HG02870 (cell line): ENCODE results near the gene DDX1.
"Not testable (repeated sequence)": the region's sequence is repeated elsewhere in the genome, so short reads cannot be mapped to it uniquely, and the experiment has no call there.

Experiments
- ATAC-seq: cut with Tn5 transposase; IDR thresholded peaks from one replicate; pipeline ENCODE4 v1.9.1; 2021; ENCODE audit warnings: mild to moderate bottlenecking, moderate library complexity; ENCODE audit not compliant: unreplicated experiment

Gene DDX1

DNA sequence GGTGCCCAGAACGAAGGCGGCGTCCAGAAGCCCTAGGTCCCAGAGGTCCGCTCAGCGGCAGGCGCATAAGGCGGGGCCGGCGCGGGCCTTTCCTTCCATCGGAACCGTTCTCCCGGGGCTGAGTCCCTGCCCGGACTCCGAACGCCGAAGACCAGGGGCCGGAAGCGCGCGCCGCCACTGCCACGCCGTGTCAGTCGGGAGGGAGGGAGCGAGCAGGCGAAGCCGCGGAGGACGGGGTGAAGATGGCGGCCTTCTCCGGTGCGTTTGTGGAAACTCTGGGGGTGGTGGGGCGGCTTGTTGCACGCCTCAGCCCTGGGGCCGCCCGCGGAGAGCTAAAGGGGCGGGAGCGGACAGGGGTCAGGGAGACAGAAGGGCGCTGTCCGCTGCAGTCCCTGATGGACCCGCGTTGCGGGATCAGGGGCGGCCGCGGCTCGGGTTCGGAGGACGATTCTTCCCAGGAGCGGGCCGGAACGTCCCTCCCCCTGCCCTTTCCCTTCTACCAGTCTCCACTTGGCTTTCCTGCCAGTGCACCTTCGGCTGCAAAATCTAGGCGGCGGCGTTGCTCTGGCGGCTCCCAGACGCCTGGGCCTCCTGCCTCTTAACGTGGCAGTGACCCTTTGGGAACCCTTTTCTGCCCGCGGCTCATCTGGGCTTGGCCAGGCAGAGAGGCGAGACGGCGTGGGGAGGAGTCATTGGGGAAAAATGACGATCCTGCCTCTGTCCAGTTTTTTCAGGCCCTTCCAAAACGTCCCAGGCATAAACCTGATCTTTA lies at the start of gene DDX1:
Gene DDX1 (plus strand): TSS at position 177 of the 772 bp plus-strand sequence. CDS start 66 bp downstream, at position 243.
- ATAC-seq, result peak; percentile 87

GRCh38 chr2:15542269-15542668 lies 49.4 kb upstream of the DDX1 start:
- ATAC-seq, result not testable (repeated sequence)

DNA sequence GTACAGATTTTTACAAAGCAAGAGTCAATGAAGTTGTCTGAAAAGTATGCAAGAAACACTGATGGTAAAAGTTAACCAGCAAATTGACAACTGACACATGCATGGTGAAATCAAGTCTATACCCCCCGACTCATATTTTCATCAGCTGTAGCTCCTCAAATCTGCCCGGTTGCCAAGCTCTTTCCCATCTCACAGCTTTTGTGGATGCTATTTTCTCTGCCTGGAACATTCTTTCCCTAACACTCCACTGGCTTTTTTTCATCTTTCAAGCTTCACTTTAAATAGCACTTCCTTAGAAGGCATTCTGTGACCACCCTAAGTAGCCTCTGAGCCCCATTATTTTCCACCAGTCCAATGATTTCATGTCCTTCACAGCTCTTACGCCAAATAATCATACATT lies 48.6 kb upstream of the DDX1 start:
- ATAC-seq, result no peak

GRCh38 chr2:15543541-15543940 lies 48.1 kb upstream of the DDX1 start:
- no peak for ATAC-seq

- ATAC-seq, result no peak
Measured at GRCh38 chr2:15544227-15544626, 47.4 kb upstream of the DDX1 start.

DNA sequence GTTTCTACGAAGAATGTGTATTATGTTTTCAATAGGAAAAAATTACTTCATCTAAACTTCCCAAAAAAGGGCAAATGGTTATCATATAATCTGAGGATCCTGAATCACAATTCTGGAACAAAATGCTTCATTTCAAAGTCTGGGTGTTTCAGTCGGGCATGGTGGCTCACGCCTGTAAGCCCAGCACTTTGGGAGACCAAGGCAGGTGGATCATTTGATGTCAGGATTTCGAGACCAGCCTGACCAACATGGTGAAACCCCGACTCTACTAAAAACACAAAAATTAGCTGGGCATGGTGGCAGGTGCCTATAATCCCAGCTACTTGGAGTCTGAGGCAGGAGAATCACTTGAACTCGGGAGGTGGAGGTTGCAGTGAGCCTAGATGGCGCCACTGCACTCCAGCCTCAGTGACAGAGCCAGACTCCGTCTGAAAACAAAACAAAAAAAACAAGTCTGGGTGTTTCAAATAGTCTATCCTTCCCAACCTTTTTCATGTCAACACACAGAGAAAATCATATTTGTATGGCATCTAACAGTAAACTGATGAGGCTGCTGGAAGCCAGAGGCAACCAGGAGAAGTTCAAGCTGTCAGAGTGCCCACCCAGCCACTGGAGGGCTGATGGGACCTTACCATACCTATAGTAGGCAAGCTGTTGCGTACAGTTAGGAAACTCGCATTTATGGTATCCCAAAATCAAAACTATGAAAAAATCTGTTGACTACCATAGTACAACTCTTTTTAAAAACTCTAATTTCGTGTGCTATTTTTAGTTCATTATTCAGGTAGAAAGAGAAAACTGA lies 45.2 kb upstream of the DDX1 start:
- ATAC-seq, result no peak

DNA sequence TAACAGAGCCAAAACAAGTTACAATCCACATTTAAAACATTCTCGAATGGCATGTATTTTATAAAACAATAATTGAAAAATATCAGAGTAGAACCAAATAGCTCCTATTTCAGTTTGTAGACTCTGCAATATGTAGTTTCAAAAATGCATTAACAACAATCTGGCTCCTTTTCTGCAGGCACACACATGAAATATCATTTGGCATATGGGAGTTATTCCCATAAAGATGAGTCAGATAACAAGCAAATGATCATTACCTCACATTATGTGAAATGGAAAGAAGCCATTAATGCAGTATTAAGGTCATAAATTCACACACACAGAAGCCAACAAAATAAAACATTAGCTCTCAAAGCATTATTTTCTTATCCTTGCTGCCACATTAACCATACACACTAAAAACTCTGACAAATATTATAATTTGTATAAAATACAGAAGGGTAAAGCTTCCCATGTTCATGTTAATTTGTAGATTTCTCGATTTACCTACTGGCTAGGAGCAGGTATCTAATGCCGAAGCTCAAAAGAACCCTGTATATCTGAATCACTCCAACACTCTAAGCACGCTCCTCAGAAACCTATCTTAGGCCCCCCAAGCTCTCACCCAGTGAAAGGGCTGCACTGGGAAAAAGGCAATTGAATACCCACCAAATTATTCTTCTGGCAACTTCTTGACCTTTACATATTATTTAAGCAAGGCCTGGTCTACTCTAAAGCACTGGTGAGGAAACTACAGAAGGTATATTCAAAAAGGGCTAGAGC lies 44.4 kb upstream of the DDX1 start:
- no peak for ATAC-seq

- ATAC-seq, result no peak
Measured at GRCh38 chr2:15548974-15549373, 42.7 kb upstream of the DDX1 start.

DNA sequence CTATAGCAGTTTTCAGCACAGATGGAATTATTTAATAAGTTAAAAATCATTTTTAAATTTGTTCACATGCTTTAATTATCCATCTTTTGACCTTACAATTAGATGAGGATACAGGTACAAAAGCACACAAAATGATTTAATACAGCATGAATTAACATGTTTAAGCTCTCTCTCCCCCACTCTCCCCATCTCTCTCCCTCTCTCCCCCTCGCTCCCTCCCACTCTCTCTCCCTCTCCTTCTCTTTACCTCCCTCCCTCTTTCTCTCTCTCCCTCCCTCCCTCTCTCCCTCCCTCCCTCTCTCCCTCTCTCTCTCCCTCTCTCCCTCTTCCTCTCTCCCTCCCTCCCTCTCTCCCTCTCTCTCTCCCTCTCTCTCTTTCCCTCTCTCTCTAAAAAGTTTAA lies 38.1 kb upstream of the DDX1 start:
- ATAC-seq, result no peak

GRCh38 chr2:15553951-15554350 lies 37.7 kb upstream of the DDX1 start:
- ATAC-seq, result no peak

DNA sequence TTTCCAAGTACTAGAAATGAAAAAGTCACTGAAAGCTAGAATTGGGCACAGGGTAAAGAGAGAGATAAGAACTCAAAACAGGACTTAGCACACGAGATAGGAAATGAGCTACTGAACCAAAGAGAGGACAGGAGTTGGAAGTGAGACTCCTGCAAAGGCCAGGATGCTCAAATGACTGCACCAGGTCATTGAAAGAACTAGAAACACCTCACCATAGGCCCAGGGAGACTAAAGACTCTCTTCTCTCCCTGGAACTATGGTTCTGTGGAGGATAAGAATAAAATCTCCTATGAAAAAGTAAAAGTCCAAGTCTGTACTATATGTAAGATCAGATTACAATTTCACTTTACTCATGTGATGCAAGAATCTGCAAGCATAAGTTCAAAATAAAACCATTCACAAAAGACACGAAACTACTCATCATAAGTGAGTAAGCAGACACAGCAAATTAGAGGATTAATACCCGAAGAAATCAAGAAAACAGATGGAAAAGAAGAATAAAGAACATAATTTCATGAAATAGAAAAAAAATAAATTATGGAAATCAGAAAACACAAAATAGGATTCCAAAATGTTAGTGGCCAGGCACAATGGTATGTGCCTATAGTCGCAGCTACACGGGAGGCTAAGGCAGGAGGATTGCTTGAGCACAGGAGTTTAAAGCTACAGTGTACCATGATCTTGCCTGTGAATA lies 37.0 kb upstream of the DDX1 start:
- no peak for ATAC-seq

DNA sequence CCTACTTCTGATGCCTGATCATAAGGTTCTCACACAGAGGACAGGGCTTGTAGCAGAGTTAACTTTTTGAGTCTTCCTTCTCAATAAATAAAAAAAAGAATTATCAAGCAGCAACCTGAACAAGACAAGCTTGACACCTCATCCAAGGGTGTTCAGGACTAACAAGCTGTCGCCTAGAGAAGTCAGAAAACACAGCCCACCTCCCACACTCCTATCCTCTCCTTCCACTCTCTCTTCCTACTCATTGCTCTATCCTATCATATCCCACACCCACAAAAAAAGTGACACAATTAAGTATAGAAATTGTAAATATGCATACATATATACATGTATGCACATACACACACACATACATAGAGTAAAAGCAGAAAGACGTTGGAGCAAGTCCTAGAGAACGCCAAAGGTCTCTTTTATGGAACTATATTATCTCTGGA lies 35.9 kb upstream of the DDX1 start:
- no peak for ATAC-seq

DNA sequence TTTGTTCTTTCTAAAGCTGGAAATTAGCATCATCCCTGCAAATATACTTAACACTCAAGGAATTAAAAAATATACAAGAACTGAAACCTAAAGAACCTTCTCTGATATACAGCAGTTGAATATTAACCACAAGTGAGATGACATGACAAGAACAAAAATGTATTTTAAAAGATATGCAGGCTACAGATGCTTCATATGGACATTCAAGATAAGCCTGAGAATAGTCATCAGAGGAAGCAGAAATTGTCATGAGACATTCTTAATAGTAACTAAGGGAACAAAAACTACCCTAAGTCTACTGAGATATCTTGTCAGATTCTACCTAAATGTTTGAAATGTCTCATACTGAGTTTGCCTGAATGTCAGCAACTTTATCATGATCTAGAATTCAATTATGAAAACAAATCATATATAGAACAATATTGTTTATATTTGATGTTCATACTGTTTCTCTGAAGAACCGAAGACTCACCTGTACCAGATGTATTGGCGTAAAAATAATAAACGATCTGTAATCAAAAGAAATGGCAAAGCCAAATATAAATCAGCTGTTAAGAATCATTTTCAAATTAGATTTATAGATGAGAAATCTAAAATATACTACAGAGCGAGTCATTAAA lies 35.2 kb upstream of the DDX1 start:
- no peak for ATAC-seq

DNA sequence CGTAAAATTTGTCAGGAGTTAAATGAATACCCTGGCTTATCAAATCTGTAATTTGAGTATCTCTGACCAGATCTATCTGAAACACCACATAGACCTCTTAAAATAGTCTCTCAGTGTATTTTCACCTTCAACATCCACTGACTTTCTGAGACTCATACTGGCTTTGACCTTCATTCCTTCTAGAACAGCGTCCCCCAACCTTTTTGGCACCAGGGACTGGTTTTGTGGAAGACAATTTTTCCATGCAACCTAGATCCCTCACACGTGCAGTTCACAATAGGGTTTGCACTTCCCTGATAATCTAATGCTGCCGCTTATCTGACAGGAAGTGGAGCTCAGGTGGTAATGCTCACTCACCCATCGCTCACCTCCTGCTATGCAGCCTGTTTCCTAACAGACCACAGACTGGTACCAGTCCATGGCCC lies 33.8 kb upstream of the DDX1 start:
- ATAC-seq, result no peak

- ATAC-seq, result no peak
Measured at GRCh38 chr2:15559379-15560139, 32.1 kb upstream of the DDX1 start.

DNA sequence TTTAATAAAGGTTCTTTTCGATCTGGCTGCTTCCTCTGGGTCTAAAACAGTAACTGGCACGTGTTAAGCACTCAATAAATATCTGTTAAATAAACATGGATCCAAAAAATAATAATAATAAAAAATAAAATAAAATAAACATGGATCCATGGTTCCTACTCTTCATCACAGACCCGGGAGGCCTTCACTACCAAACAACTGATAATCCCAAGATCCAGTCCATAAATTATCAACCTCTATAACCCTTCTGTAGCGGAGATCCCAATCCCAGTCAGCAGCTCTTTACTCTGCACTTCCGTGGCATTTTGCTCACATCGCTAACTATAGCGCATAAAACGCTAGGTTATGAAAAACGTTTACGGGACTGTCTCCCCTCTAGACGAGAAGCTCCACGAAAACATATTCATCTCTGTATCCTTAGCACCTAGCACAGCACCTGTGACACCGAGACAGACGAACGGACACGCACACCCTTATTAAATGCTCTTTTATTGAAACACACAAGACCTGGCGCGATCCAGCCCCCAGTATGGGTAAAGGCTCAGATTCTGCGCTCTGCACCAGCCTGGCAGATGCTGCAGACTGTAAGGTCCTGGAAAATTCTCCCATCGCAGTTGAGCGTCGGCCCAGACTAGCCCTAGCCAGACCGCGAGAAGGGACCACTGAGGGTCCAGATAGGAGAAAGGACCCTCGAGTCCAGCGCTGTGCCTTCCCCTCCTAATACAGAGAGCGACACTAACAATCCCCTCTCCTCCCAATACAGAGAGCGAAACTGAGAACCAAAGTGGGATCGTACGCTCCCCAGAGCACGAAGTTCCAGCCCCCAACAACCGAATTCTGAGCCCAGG lies 31.3 kb upstream of the DDX1 start:
- peak; percentile 35 for ATAC-seq

DNA sequence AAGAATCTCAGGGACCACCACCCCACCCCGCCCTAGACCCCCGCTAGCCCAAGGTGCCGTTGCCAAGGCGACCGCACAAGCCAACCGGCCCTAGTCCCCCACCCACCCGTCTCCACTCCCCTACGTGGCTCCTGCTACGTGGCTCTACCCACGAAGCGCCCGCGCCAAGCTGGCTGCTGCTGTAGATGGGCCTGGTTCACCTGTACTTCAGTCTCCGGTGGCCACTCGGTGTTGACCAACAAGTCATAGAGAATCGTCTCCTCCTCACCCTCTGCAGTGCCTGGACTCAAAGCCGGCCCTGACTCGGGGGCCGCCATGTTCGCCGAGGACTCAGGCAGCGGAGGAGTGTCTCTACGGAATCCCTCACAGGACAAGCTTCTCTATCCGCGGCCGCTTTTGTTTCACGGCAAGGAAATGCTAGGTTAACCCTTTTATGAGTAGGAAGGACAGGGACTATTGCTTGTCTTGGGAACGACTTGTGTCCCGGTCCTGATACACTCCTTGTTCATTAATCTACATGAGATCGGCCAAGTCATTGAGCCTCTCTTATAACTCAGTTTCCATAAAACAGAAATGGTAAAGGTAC lies 30.6 kb upstream of the DDX1 start, which contains the start of gene NBAS:
Gene NBAS (minus strand): TSS at position 347 of the 586 bp plus-strand sequence. CDS start 30 bp downstream, at position 317.
- peak; percentile 74 for ATAC-seq
